Measurements from ENCODE around the gene OPN5. TPM values are rescaled to one million over a fixed set of nuclear protein-coding genes. Genes with fewer than 3 reads are reported as not detected.

OPN5 gene
- total and polyA plus RNA-seq, 2 experiments from 2014 or later: not detected

DNA sequence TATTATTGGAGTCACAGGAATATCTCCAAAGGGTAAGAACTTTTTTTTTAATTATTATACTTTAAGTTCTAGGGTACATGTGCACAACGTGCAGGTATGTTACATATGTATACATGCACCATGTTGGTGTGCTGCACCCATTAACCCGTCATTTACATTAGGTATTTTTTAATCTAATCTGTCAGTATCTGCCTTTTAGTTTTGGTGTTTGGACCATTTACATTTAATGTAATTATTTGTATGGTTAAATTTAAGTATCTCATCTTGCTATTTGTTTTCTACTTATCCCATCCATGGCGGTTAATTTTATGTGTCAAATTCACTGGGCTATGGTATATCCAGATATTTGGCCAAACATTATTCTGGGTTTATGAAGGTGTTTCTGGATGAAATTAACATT is 15.4 kb upstream of the OPN5 start:
- H3K9me3 Mint-ChIP-seq: peaks cover 4% of the 10 kb centered on the region; the same call in 1 of the 3 replicates
- no peak overlapping the region for H2AFZ ChIP-seq
- no peaks in the 10 kb centered on the region for H3K79me2 ChIP-seq (replicated peaks; ENCODE audit: insufficient read depth)
- H3F3A ChIP-seq (replicated peaks; ENCODE audit: low read depth): no peaks in the 10 kb centered on the region
- no peak overlapping the region for H3K4me3 ChIP-seq
- H4K20me1 ChIP-seq (replicated peaks; ENCODE audit: insufficient read depth): no peaks in the 10 kb centered on the region
- H3K9me2 ChIP-seq (ENCODE audit: insufficient read depth): no peaks in the 10 kb centered on the region
- no peaks in the 10 kb centered on the region for H3K4me1 Mint-ChIP-seq
- H3K27ac ChIP-seq (ENCODE audit: low read depth): no peak overlapping the region
- no peak for DNase-seq (ENCODE audit: low spot score)
- TF ChIP-seq POLR2AphosphoS5 (IDR thresholded peaks at IDR 0.05; ENCODE audit: low read depth): no peak
- no peak for TF ChIP-seq CREB1 (CRISPR knock-in tag; IDR thresholded peaks at IDR 0.05; ENCODE audit: low read depth)
- TF ChIP-seq, protein P1, sequence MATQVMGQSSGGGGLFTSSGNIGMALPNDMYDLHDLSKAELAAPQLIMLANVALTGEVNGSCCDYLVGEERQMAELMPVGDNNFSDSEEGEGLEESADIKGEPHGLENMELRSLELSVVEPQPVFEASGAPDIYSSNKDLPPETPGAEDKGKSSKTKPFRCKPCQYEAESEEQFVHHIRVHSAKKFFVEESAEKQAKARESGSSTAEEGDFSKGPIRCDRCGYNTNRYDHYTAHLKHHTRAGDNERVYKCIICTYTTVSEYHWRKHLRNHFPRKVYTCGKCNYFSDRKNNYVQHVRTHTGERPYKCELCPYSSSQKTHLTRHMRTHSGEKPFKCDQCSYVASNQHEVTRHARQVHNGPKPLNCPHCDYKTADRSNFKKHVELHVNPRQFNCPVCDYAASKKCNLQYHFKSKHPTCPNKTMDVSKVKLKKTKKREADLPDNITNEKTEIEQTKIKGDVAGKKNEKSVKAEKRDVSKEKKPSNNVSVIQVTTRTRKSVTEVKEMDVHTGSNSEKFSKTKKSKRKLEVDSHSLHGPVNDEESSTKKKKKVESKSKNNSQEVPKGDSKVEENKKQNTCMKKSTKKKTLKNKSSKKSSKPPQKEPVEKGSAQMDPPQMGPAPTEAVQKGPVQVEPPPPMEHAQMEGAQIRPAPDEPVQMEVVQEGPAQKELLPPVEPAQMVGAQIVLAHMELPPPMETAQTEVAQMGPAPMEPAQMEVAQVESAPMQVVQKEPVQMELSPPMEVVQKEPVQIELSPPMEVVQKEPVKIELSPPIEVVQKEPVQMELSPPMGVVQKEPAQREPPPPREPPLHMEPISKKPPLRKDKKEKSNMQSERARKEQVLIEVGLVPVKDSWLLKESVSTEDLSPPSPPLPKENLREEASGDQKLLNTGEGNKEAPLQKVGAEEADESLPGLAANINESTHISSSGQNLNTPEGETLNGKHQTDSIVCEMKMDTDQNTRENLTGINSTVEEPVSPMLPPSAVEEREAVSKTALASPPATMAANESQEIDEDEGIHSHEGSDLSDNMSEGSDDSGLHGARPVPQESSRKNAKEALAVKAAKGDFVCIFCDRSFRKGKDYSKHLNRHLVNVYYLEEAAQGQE (IDR thresholded peaks at IDR 0.05; ENCODE audit: unreplicated experiment): no peak
- no peak for TF ChIP-seq ZNF331 (CRISPR knock-in tag; IDR thresholded peaks at IDR 0.05; ENCODE audit: low read depth)
- TF ChIP-seq STAT1 (IDR thresholded peaks at IDR 0.05; ENCODE audit: unreplicated experiment): no peak
- TF ChIP-seq, protein P2, sequence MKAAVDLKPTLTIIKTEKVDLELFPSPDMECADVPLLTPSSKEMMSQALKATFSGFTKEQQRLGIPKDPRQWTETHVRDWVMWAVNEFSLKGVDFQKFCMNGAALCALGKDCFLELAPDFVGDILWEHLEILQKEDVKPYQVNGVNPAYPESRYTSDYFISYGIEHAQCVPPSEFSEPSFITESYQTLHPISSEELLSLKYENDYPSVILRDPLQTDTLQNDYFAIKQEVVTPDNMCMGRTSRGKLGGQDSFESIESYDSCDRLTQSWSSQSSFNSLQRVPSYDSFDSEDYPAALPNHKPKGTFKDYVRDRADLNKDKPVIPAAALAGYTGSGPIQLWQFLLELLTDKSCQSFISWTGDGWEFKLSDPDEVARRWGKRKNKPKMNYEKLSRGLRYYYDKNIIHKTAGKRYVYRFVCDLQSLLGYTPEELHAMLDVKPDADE (IDR thresholded peaks at IDR 0.05): no peak
- TF ChIP-seq ZNF114 (CRISPR knock-in tag; IDR thresholded peaks at IDR 0.05): no peak
- TF ChIP-seq NANOG (IDR thresholded peaks at IDR 0.05; ENCODE audit: borderline replicate concordance): no peak
- TF ChIP-seq, protein P3, sequence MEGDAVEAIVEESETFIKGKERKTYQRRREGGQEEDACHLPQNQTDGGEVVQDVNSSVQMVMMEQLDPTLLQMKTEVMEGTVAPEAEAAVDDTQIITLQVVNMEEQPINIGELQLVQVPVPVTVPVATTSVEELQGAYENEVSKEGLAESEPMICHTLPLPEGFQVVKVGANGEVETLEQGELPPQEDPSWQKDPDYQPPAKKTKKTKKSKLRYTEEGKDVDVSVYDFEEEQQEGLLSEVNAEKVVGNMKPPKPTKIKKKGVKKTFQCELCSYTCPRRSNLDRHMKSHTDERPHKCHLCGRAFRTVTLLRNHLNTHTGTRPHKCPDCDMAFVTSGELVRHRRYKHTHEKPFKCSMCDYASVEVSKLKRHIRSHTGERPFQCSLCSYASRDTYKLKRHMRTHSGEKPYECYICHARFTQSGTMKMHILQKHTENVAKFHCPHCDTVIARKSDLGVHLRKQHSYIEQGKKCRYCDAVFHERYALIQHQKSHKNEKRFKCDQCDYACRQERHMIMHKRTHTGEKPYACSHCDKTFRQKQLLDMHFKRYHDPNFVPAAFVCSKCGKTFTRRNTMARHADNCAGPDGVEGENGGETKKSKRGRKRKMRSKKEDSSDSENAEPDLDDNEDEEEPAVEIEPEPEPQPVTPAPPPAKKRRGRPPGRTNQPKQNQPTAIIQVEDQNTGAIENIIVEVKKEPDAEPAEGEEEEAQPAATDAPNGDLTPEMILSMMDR (conservative IDR thresholded peaks at IDR 0.05; ENCODE audit: low read depth in 2 of 2): no peak
- TF ChIP-seq, protein P4, sequence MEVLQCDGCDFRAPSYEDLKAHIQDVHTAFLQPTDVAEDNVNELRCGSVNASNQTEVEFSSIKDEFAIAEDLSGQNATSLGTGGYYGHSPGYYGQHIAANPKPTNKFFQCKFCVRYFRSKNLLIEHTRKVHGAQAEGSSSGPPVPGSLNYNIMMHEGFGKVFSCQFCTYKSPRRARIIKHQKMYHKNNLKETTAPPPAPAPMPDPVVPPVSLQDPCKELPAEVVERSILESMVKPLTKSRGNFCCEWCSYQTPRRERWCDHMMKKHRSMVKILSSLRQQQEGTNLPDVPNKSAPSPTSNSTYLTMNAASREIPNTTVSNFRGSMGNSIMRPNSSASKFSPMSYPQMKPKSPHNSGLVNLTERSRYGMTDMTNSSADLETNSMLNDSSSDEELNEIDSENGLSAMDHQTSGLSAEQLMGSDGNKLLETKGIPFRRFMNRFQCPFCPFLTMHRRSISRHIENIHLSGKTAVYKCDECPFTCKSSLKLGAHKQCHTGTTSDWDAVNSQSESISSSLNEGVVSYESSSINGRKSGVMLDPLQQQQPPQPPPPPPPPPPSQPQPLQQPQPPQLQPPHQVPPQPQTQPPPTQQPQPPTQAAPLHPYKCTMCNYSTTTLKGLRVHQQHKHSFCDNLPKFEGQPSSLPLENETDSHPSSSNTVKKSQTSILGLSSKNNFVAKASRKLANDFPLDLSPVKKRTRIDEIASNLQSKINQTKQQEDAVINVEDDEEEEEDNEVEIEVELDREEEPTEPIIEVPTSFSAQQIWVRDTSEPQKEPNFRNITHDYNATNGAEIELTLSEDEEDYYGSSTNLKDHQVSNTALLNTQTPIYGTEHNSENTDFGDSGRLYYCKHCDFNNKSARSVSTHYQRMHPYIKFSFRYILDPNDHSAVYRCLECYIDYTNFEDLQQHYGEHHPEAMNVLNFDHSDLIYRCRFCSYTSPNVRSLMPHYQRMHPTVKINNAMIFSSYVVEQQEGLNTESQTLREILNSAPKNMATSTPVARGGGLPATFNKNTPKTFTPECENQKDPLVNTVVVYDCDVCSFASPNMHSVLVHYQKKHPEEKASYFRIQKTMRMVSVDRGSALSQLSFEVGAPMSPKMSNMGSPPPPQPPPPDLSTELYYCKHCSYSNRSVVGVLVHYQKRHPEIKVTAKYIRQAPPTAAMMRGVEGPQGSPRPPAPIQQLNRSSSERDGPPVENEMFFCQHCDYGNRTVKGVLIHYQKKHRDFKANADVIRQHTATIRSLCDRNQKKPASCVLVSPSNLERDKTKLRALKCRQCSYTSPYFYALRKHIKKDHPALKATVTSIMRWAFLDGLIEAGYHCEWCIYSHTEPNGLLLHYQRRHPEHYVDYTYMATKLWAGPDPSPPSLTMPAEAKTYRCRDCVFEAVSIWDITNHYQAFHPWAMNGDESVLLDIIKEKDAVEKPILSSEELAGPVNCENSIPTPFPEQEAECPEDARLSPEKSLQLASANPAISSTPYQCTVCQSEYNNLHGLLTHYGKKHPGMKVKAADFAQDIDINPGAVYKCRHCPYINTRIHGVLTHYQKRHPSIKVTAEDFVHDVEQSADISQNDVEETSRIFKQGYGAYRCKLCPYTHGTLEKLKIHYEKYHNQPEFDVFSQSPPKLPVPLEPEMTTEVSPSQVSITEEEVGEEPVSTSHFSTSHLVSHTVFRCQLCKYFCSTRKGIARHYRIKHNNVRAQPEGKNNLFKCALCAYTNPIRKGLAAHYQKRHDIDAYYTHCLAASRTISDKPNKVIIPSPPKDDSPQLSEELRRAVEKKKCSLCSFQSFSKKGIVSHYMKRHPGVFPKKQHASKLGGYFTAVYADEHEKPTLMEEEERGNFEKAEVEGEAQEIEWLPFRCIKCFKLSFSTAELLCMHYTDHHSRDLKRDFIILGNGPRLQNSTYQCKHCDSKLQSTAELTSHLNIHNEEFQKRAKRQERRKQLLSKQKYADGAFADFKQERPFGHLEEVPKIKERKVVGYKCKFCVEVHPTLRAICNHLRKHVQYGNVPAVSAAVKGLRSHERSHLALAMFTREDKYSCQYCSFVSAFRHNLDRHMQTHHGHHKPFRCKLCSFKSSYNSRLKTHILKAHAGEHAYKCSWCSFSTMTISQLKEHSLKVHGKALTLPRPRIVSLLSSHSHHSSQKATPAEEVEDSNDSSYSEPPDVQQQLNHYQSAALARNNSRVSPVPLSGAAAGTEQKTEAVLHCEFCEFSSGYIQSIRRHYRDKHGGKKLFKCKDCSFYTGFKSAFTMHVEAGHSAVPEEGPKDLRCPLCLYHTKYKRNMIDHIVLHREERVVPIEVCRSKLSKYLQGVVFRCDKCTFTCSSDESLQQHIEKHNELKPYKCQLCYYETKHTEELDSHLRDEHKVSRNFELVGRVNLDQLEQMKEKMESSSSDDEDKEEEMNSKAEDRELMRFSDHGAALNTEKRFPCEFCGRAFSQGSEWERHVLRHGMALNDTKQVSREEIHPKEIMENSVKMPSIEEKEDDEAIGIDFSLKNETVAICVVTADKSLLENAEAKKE (CRISPR knock-in tag; IDR thresholded peaks at IDR 0.05): no peak
- TF ChIP-seq EZH2 (IDR thresholded peaks at IDR 0.05; ENCODE audit: low read depth, unreplicated experiment): no peak
- TF ChIP-seq EZH2phosphoT487 (IDR thresholded peaks at IDR 0.05; ENCODE audit: unreplicated experiment): no peak
- no peak for TF ChIP-seq JUNB (IDR thresholded peaks at IDR 0.05; ENCODE audit: unreplicated experiment)
- no peaks in the 10 kb centered on the region for H3K27me3 Mint-ChIP-seq (ENCODE audit: insufficient read depth, low read depth, poor library complexity)
- H3K27me3 ChIP-seq (ENCODE audit: insufficient read depth): no peaks in the 10 kb centered on the region
- no peak overlapping the region for H3K4me2 ChIP-seq
- peaks cover 3% of the 10 kb centered on the region; the same call in 1 of the 3 replicates for H3K36me3 Mint-ChIP-seq (ENCODE audit: low read depth)
- H3K4me1 ChIP-seq (ENCODE audit: insufficient read depth): no peaks in the 10 kb centered on the region
- H3K4me3 Mint-ChIP-seq: no peak overlapping the region
- H3K27ac Mint-ChIP-seq: no peak overlapping the region
- no peak for ATAC-seq
- no peaks in the 10 kb centered on the region for H3K36me3 ChIP-seq (ENCODE audit: insufficient read depth)

Measured in GM23338 (cell line).